Upper lobe of left lung (tissue), 4 donors: Measurements from ENCODE around the gene SPPL3.

Experiments
- POLR2A ChIP-seq, 4 donors: fragments of 450-650 bp; IDR thresholded peaks; one replicate each; pipeline ENCODE4 v1.5.1; 2016 to 2017; ENCODE audit warnings: antibody characterized with exemption in 4 of 4, mild to moderate bottlenecking in 2 of 4
- TF ChIP-seq, protein P1 (sequence below), 6 experiments: fragments of 450-650 bp in 4 of 6; fragments of 200-600 bp in 2 of 6; sonication (generic) in 2 of 6; IDR thresholded peaks; one replicate each; pipeline ENCODE4 v1.5.1; 2016 to 2019; ENCODE audit warnings: antibody characterized with exemption in 6 of 6

- TF ChIP-seq, protein P1, sequence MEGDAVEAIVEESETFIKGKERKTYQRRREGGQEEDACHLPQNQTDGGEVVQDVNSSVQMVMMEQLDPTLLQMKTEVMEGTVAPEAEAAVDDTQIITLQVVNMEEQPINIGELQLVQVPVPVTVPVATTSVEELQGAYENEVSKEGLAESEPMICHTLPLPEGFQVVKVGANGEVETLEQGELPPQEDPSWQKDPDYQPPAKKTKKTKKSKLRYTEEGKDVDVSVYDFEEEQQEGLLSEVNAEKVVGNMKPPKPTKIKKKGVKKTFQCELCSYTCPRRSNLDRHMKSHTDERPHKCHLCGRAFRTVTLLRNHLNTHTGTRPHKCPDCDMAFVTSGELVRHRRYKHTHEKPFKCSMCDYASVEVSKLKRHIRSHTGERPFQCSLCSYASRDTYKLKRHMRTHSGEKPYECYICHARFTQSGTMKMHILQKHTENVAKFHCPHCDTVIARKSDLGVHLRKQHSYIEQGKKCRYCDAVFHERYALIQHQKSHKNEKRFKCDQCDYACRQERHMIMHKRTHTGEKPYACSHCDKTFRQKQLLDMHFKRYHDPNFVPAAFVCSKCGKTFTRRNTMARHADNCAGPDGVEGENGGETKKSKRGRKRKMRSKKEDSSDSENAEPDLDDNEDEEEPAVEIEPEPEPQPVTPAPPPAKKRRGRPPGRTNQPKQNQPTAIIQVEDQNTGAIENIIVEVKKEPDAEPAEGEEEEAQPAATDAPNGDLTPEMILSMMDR (IDR thresholded peaks at IDR 0.05), result no peak
- no peak for TF ChIP-seq POLR2A (IDR thresholded peaks at IDR 0.05)
These were observed 167.5 kb downstream of the SPPL3 start for GRCh38 chr12:120736404-120737331.
